Measurements from ENCODE around the gene NRDE2.
"Not testable (repeated sequence)": the region's sequence is repeated elsewhere in the genome, so short reads cannot be mapped to it uniquely, and the experiment has no call there.

NRDE2 gene

DNA sequence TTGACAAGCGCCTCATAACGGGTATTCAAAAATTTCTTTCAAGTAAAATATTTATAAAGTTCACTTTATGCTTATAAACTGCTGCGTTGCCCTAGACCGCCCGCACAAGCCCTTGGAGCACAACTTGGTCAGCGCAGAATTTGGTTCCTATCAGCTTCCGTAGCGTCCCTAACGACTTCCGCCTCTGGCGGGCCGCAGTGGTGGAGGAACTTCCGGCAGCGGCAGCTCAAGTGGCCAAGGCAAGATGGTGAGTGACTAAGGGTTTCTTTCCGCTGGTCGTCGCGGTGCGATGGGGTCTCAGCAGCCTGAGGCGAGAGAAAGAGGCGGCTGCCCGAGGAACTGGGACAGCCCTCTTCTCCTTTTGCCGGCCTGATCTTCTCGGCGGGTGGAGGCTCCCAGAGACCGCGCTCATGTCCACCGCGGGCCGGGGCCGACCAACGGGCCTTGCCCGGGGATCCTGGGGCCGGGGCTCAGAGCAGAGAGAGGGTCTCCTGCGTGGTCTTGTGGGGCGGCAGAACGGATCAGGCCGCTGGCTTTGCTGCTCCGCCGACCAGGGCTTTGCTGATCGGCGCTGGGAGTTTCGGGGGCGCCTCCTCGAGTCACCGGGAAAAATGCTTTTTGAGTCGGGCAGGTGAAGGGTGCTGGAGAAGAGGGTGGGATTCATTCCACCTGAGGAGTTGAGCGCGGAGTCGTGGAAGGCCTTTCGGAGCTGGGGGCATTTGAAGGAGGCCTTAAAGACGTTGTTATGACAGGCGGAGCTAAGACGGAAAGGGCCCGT lies 75.2 kb downstream of the NRDE2 start, which contains the start of gene PSMC1:
TSS of gene PSMC1 (plus strand) at position 200 of the 778 bp plus-strand sequence. CDS start at position 245, 45 bp downstream.
- TF ChIP-seq CTCF (IDR thresholded peaks at IDR 0.05; ENCODE audit: low read length, missing control alignments), result no peak
- peak; percentile 97 for DNase-seq (ENCODE audit: low read depth)
- H3K4me3 ChIP-seq (replicated peaks; ENCODE audit: low read depth, low read length), result peak within 1 kb of the TSS; percentile 96

- TF ChIP-seq CTCF (IDR thresholded peaks at IDR 0.05; ENCODE audit: low read length, missing control alignments), result no peak
Observed at GRCh38 chr14:90255871-90256270, 75.9 kb downstream of the NRDE2 start.

GRCh38 chr14:90253826-90254225 lies 77.9 kb downstream of the NRDE2 start:
- H3K4me3 ChIP-seq (replicated peaks; ENCODE audit: low read depth, low read length), result no peak overlapping the region
- TF ChIP-seq CTCF (IDR thresholded peaks at IDR 0.05; ENCODE audit: low read length, missing control alignments), result no peak
- DNase-seq (ENCODE audit: low read depth), result no peak

More at GRCh38 chr14:90255871-90256270, 75.9 kb downstream of the NRDE2 start:
- no peak for DNase-seq (ENCODE audit: low read depth)
- peak overlapping the region; percentile 96 for H3K4me3 ChIP-seq (replicated peaks; ENCODE audit: low read depth, low read length)

- DNase-seq (ENCODE audit: low read depth), result peak; percentile 32
- no peak for TF ChIP-seq CTCF (IDR thresholded peaks at IDR 0.05; ENCODE audit: low read length, missing control alignments)
- H3K4me3 ChIP-seq (replicated peaks; ENCODE audit: low read depth, low read length), result no peak overlapping the region
Observed at GRCh38 chr14:90248594-90248993, 83.1 kb downstream of the NRDE2 start.

- DNase-seq (ENCODE audit: low read depth); H3K4me3 ChIP-seq (replicated peaks; ENCODE audit: low read depth, low read length): not testable (repeated sequence)
Observed at GRCh38 chr14:90247441-90247840, 84.3 kb downstream of the NRDE2 start.

GRCh38 chr14:90246936-90247335 lies 84.8 kb downstream of the NRDE2 start:
- TF ChIP-seq CTCF (IDR thresholded peaks at IDR 0.05; ENCODE audit: low read length, missing control alignments), result no peak
- DNase-seq (ENCODE audit: low read depth), result no peak
- H3K4me3 ChIP-seq (replicated peaks; ENCODE audit: low read depth, low read length), result no peak overlapping the region

DNA sequence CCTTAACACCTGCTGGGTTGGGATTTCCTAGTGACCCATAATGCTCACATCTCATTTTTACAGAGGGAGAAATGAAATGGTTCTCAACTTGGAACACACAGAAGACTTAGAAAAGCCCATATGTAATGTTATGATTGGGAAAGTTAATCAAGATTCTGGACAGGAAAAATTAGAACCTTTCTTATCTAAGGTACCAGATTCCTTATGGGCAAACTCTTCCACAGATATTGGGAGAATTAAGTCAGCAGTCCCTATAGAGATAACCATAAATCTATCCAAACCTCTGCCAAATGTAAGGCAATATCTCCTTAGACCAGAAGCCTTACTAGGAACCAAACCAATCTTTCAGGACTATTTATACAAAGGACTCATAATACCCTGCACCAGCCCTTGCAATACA lies 89.3 kb downstream of the NRDE2 start:
- no peak for TF ChIP-seq CTCF (IDR thresholded peaks at IDR 0.05; ENCODE audit: low read length, missing control alignments)
- no peak for DNase-seq (ENCODE audit: low read depth)
- no peak overlapping the region for H3K4me3 ChIP-seq (replicated peaks; ENCODE audit: low read depth, low read length)
